ENCODE measurements around the gene PPOX. TPM values are rescaled to one million over a fixed set of nuclear protein-coding genes. Genes with fewer than 3 reads are reported as not detected.

PPOX gene
- total RNA-seq, 1 experiment from 2014 or later = 30.3 TPM

GRCh38 chr1:161207173-161207572 is 40.9 kb downstream of the PPOX start:
- peaks cover 33% of the 10 kb centered on the region for H3K4me1 Mint-ChIP-seq (ENCODE audit: insufficient read depth, unreplicated experiment)
- TF ChIP-seq CTCF (IDR thresholded peaks at IDR 0.05; ENCODE audit: unreplicated experiment) = no peak
- H3K27ac Mint-ChIP-seq (ENCODE audit: low read depth, unreplicated experiment) = no peak overlapping the region
- H3K36me3 Mint-ChIP-seq (ENCODE audit: insufficient read depth, unreplicated experiment) = peaks cover 96% of the 10 kb centered on the region
- intact Hi-C loops (cut with micrococcal nuclease) = no loop called here
- H3K9me3 Mint-ChIP-seq (ENCODE audit: unreplicated experiment) = no peaks in the 10 kb centered on the region
- POLR2A ChIA-PET = interaction anchor here (0.6 to 1.2 kb wide), 2 partner anchors 10 to 106 kb away, joined by 4 read pairs; no protein-coding TSS in a partner anchor
- no peak for DNase-seq (ENCODE audit: unreplicated experiment)
- H3K27me3 Mint-ChIP-seq (ENCODE audit: insufficient read depth, unreplicated experiment) = no peaks in the 10 kb centered on the region
- CTCF ChIA-PET = interaction anchor here (0.6 to 14.7 kb wide), 8 partner anchors 10 to 175 kb away, joined by 3 to 444 read pairs (median 36); partner anchors contain the start of genes APOA2, B4GALT3, FCER1G and PPOX
- H3K4me3 Mint-ChIP-seq (ENCODE audit: unreplicated experiment) = no peak overlapping the region
- BruUV-seq (replicated peaks) = no TSS peak

GRCh38 chr1:161209790-161210409 is 43.7 kb downstream of the PPOX start:
- BruUV-seq (replicated peaks) = no TSS peak
- intact Hi-C loops (cut with micrococcal nuclease) = loop anchor here (1.0 to 2.0 kb wide), 2 partner anchors 15 to 173 kb away; no protein-coding TSS in a partner anchor
- Mint-ChIP-seq H3K27ac (ENCODE audit: low read depth, unreplicated experiment) (no peak overlapping the region), H3K36me3 (ENCODE audit: insufficient read depth, unreplicated experiment) (peaks cover 98% of the 10 kb centered on the region), H3K9me3 (ENCODE audit: unreplicated experiment) (no peaks in the 10 kb centered on the region), H3K4me1 (ENCODE audit: insufficient read depth, unreplicated experiment) (peaks cover 25% of the 10 kb centered on the region), H3K4me3 (ENCODE audit: unreplicated experiment) (no peak overlapping the region), H3K27me3 (ENCODE audit: insufficient read depth, unreplicated experiment) (no peaks in the 10 kb centered on the region)
- CTCF ChIA-PET = interaction anchor here (0.6 to 14.7 kb wide), 24 partner anchors 8 to 534 kb away, joined by 3 to 444 read pairs (median 5); partner anchors contain the start of genes ADAMTS4, APOA2, CFAP126 and FCER1G
- TF ChIP-seq CTCF (IDR thresholded peaks at IDR 0.05; ENCODE audit: unreplicated experiment) = peak; percentile 95
- peak; percentile 91 for DNase-seq (ENCODE audit: unreplicated experiment)
- POLR2A ChIA-PET = interaction anchor here (0.9 to 3.7 kb wide), 5 partner anchors 8 to 173 kb away, joined by 3 to 20 read pairs (median 7); partner anchors contain the start of genes NDUFS2 and TOMM40L

- H3K9me3 Mint-ChIP-seq (ENCODE audit: unreplicated experiment) = no peaks in the 10 kb centered on the region
- H3K27ac Mint-ChIP-seq (ENCODE audit: low read depth, unreplicated experiment) = no peak overlapping the region
- peaks cover 67% of the 10 kb centered on the region for H3K36me3 Mint-ChIP-seq (ENCODE audit: insufficient read depth, unreplicated experiment)
- no peak for DNase-seq (ENCODE audit: unreplicated experiment)
- POLR2A ChIA-PET = no interaction called here
- no peaks in the 10 kb centered on the region for H3K27me3 Mint-ChIP-seq (ENCODE audit: insufficient read depth, unreplicated experiment)
- TF ChIP-seq CTCF (IDR thresholded peaks at IDR 0.05; ENCODE audit: unreplicated experiment) = no peak
- intact Hi-C loops (cut with micrococcal nuclease) = no loop called here
- no TSS peak for BruUV-seq (replicated peaks)
- CTCF ChIA-PET = interaction anchor here (0.7 to 18.5 kb wide), 4 partner anchors 7 to 127 kb away, joined by 3 to 444 read pairs (median 224); partner anchors contain the start of genes APOA2, FCER1G, NDUFS2 and TOMM40L
- peaks cover 14% of the 10 kb centered on the region for H3K4me1 Mint-ChIP-seq (ENCODE audit: insufficient read depth, unreplicated experiment)
- no peak overlapping the region for H3K4me3 Mint-ChIP-seq (ENCODE audit: unreplicated experiment)
Observed at GRCh38 chr1:161214369-161214768, 48.1 kb downstream of the PPOX start.

- H3K4me3 Mint-ChIP-seq (ENCODE audit: unreplicated experiment) = no peak within 1 kb of the TSS
- TF ChIP-seq CTCF (IDR thresholded peaks at IDR 0.05; ENCODE audit: unreplicated experiment) = no peak
- no peaks in the 10 kb centered on the region for H3K27me3 Mint-ChIP-seq (ENCODE audit: insufficient read depth, unreplicated experiment)
- peak within 1 kb of the TSS; percentile 53 for H3K27ac Mint-ChIP-seq (ENCODE audit: low read depth, unreplicated experiment)
- peaks cover 7% of the 10 kb centered on the region for H3K4me1 Mint-ChIP-seq (ENCODE audit: insufficient read depth, unreplicated experiment)
- H3K9me3 Mint-ChIP-seq (ENCODE audit: unreplicated experiment) = no peaks in the 10 kb centered on the region
- ChIA-PET POLR2A (interaction anchor here (0.6 to 3.6 kb wide), 5 partner anchors 13 to 90 kb away, joined by 3 to 20 read pairs (median 3); partner anchors contain the start of genes ADAMTS4 and NDUFS2), CTCF (interaction anchor here (0.6 to 18.5 kb wide), 7 partner anchors 8 to 158 kb away, joined by 3 to 444 read pairs (median 26); partner anchors contain the start of genes NDUFS2 and TOMM40L)
- no TSS peak for BruUV-seq (replicated peaks)
- no peak for DNase-seq (ENCODE audit: unreplicated experiment)
- peaks cover 60% of the 10 kb centered on the region for H3K36me3 Mint-ChIP-seq (ENCODE audit: insufficient read depth, unreplicated experiment)
- intact Hi-C loops (cut with micrococcal nuclease) = no loop called here
Observed at GRCh38 chr1:161215076-161215475, 48.9 kb downstream of the PPOX start, which contains the start of gene FCER1G. Gene FCER1G (plus strand): TSS chr1:161215295. CDS start chr1:161215322, 27 bp downstream.

All from MCF 10A (cell line).